NOMO-1 (cell line): ENCODE measurements around the gene GDPD5.

Experiments
- DNase-seq, 2 experiments: peaks; one replicate each; lab custom pipeline; 2025; ENCODE audit not compliant: unreplicated experiment in 2 of 2; lab: John Stamatoyannopoulos, UW

The GDPD5 gene

DNA sequence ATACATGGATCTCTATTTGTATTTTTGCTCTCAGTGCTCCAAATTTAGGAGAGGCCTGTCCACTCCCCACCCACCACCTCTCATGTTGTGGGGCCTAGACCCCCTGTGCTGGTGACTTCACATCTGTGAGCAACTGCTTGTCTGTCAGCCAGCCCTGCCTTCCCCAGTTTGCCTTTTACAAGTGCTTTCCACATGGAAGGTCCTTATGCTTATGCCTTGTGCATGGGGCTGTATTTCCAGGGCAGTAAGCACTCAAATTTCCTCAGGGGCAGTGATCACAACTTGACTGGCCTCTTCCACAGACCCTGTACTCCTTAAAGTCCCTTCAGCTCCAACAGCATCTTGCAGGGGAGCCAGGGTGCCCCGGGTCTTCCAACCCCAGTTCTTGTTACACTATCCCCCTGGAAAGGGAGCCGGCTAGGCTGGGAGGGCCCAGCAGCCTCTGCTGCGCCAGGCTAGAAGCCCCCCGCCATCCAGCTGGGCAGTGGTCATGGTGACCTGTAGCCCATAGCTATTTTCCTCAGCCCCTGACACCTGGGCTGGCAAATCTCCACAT, 29.9 kb downstream of the GDPD5 start:
- DNase-seq, result no peak

DNA sequence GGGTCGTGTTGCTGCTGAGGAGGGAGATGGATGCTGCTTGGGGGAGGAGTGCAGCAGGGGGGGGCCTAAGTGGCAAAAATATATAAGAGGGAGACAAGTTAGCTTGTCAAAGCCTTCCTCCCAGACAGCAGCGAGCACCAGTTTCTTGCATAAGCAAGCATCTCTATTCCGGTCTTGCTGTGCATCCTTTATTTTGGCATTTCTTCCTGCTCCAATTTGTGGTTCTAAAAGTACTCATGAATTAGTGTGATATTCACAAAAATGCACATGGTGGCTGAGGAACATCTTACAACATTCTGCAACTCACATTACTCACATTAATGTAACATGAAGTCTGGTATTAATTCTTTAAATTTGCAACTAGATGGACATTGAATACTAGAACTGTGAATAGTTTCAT, 32.1 kb downstream of the GDPD5 start:
- no peak for DNase-seq

DNA sequence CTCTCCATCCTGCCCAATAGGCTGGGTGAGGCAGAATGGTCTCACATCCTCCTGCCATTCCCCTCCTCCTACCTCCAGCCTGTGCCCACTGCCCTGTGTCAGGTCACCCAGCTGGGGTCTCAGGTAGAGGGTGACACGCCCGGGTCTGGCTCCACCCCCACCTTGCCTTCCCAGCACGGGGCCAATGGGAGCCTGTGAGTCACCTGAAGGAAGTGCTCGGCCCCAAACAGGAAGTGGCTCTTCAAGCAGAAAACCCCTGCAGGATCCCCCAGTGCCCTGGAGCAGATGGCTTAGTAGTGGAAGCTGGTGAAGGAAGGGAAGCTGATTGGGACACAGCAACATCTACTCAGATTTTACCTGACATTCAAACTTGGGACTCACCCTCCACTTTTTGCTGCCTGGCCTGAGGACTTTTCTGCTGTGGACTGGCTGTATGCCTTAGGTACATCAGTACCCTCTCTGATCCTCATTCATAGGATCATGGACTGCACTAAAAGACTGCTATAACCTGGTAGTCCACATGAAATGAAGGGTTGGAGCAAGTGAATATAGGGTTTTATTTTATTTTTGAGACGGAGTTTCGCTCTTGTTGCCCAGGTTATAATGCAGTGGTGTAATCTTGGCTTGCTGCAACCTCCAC, 33.4 kb downstream of the GDPD5 start:
- DNase-seq, result peak; percentile 44 to 46

DNA sequence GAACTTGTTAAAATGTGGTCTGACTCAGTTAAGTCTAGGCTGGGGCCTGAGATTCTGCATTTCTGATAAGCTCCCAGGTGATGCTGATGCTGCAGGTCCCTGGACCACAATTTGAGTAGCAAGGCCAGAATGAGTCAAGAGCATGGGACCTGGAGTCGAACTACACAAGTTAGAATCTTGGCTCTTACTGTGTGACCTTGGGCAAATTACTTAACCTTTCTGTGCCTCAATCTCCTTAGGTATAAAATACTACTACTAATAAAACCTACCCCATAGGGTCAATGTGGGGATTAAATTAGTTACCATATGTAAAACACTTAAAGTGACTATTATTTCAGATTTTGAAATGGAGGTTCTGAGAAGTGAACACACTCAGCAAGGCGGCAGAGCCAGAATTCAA, 34.3 kb downstream of the GDPD5 start:
- DNase-seq, result no peak

DNA sequence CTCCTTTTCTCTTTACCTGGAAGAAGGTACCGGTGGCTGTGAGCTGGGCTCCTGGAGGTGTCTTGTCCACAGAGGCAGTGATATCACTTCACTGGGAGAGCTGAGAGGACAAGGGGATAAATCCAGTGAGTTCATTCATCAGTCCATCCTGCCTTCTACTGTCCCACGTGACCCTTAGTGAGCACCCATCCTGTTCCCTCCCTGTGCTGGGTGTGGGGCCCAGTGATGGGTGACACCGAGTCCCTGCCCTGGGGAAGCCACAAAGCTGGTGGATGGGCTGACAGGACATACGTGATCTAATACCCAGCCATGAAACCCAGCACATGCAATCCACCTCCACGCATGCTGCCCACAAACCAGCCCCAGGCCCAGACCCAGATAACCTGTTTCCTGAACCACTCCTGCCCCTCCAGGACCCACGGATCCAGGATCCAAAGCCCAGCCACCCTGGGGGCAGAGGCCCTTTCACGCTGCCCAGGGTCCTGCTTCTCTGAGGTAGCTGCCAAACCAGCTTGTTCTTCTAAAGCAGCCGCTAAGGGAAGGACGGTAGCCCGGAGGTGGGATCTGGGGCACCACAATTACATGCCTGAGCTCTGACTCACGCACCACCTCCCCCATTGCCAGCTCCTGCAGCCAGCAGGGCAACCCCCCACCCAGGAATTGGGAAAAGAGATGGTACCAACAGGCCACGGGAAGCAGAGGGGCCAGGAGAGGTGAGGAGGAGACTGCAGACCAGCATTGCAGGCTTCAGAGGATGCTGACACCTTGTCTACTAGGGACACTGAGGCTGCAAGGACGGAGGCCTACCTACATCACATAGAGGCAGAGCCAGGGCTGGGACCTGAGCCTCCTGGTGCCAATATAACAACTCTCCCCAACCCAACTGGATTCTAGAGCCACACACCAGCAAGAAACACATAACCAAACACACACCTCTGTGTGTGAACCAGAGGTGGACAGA, 35.2 kb downstream of the GDPD5 start:
- DNase-seq, result no peak

DNA sequence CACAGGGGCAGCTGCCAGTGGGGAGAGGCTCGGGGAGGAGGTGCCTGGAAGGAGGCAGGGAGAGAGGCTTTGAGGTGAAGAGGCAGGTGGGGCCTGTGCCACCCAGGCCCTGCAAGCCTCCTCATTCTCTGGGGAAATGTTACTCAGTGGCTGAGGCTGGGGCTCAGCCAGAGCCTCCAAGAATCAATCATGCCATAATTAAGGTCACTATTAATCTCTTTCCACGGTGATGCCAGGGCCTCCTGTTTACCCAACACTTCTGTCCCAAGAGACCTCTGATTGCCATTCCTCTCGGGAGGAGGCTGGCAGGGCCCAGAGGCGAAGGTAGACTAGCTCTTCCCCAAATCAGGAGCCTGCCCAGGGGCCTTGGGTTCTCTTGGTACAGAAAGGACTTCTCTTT, 38.4 kb downstream of the GDPD5 start:
- DNase-seq, result no peak

DNA sequence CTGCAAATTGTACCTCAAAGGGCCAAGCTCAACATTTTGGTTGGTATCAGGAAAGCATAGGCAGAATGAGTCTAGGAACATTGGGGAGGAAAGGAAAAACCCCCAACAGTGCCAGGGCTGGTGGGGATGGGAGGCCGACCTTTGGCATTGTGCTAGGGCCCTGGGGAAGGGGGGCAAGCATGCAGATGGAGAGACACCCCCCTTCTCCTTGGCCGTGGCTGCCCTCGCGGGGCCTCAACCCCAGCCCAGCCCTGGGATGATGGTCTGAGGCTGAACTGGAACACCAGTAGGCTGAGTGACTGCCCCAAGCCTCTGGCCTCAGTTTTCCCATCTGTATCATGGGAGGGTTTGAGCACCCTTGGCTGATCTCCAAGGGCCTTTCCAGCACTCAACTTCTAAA, 40.0 kb downstream of the GDPD5 start:
- DNase-seq, result no peak

DNA sequence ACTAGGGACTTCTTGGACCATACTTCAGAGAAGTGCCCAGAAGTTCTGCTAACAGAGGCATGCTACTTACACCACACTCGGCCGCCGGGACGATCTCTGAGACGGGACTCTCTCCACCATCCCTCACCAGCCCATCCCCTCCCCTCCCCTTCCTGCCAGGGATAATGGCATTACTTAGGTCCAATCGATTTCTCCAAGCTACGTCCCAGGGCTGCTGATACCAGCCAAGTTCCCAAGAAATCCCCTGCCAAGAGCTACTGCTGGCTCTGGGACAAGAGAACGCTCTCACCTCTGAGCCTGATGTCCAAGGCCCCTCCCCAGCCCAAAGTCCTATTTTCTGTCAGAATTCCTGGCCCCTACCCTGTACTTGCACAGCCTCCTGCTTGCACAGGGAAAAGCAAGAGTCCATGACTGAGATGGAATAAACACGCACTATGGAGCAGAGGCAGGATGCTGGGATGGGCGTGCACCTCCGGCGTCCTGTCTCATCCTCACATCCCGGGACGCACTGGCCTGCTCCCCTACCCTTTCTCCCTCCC, 42.7 kb downstream of the GDPD5 start:
- DNase-seq, result no peak

DNA sequence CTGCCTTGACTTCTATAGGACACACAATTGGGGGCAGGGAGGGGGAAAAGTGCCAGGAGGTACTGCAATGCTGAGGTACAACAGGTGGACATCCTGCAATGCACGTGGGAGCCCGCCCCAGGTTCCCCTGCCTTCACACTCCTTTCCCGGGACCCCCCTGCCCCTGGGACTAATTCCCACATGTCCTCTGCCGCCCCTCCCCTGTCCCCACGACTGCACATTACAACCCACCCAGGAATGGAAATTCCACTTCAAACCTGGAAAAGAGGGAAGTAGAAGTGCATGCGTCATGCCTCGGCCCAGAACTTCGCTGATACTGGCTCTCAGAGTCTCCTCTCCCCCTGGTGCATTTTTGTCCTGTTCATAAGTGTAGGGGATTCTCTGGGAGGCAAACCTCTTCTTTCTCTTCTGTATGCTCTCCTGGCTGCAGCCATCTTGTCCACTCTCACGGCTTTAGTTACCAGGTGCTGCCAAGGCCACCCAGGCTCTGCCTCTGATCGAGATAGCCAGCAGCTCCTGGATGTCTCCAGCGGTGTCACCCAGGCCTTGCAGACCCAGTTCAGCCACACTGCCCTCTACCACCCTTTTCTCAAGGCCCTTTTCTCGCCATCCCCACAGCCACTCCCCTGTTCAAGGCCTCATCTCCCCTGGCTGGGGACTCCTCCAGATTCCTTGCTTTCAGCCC, 43.7 kb downstream of the GDPD5 start:
- no peak for DNase-seq

DNA sequence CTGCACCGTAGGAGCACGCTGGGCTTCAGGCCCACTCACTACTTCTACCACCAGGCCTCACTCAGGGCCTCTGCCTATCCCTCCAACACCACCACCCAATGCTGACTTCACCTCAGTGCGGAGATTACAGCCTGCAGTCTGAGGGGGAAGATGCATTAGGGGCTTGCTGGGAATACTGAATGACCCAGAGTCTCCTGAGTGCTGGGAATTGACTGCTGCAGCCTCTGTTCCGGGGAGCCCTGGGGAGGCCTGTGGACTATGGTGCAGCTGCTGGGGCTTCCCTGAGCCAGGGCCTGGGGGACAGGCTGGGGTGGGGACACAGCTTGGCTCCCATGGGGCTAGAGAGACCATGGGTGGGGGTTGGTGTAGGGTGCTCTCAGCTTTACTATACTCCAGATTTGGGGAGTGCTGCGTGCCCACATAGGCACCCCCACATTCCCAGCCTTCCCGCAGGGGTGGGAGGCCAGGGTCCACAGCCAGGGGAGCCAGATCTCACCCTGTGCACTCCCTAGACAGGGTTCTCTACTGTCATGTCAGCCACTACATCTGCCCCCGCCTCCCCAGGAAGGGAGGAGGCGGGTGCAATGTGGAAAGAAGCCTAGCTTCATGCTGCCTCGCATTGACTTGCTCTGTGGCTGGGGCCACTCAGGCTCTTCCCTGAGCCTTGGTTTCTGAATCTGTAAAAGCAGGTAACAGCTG, 44.4 kb downstream of the GDPD5 start:
- no peak for DNase-seq

DNA sequence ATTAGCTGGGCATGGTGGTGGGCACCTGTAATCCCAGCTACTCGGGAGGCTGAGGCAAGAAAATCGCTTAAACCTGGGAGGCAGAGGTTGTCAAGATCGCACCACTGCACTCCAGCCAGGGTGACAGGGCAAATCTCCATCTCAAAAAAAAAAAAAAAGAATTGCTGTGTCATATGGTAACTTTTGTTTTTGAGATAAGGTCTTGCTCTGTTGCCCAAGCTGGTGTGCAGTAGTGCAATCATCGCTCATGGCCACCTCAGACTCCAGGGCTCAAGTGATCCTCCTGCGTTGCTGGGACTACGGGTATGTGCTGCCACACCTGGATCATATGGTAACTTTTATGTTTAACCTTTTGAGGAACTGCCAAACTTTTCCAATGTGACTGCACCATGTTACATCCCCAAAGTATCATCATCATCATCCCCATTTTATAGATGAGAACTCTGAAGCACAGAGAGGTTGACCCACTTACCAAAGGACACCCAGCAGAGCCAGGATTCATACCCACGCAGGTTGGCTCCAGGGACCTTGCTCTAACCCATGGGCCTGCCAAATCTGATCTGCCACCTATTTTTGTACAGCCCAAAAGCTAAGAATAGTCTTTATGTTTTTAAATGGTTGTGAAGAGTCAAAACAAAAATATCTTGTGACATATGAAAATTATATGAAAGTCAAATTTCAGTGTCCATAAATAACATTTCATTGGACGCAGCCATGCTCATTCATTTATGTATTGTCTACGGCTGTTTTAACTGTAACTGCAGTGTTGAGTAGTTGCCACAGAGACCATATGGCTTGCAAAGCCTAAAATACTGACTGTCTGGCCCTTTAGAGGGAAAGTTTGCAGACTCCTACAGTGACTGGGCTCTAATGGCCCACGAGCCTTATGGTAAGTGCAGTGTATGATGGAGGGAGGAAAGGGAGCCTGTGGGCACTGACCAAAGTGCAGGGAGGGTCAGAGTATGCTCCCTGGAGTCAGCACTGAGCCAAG, 45.3 kb downstream of the GDPD5 start:
- no peak for DNase-seq

DNA sequence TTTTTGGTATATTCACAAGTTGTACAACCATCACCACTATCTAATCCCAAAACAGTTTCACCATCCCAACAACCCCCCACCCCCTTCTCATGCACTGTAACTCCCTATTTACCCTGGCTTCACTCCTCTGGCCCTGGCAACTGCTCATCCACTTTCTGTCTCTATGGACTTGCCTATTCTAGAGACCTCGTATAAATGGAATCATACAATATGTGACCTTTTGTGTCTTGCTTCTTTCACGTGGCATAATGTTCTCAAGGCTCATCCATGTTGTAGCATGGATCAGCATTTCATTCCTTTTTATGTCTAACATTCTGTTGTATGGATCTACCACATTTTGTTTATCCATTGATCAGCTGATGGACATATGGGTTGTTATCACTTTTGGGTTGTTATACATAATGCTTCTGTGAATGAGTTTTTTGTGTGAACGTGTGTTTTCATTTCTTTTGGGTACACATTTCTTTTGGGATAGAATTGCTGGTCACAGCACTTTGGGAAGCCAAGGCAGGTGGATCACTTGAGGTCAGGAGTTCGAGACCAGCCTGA, 46.1 kb downstream of the GDPD5 start:
- no peak for DNase-seq

DNA sequence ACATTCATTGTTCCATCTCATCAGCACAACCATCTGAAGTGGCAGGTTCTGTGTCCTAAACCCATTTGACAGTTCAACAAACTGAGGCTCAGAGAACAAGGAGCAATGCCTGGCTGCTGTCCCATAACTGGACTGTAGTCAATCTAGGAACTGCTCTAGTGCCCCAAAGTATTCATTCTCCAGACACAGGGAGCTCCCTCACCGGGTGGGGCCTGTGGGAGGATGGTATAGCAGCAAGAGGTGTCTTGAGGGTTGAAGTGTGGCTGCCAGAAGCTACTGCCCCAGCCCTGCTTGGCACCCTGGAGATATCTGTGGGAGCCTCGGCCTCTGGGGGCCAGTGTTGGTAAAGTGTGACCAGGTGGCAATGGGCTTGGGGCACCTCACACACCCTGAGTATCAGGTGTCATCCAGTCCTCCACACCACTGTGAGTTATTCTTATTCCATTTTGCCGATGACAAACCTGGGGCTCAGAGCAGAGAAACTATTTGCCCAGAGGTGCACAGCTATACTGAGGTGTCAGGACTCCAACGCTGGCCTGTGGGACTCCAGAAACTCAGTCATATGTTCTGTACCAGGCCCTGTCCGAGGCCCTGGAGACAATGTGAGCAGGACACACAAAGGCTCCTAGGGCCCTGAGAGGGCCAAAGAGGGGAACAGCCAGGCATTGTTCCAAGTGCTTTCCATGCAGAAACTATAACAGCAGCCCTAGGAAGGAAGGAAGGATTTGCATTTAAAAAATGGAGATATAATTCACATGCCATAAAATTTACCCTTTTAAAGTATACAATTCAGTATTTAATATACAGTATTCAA, 46.8 kb downstream of the GDPD5 start:
- no peak for DNase-seq

DNA sequence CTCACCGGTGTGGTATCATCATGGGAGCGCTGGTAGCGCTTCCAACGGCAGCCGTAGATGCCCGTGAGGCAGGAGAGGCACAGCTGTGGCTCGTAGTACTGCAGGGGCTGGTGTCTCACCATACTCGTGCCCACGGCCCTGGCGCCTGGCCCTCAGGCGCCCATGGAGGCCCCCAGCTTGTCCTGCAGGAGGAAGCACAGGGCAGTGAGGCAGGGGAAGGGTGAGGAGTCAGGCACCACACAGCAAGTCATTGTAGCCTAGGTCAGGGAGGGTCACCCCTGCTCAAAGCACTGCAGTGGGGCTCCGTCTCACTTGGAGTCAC, 48.2 kb downstream of the GDPD5 start:
- DNase-seq, result no peak

DNA sequence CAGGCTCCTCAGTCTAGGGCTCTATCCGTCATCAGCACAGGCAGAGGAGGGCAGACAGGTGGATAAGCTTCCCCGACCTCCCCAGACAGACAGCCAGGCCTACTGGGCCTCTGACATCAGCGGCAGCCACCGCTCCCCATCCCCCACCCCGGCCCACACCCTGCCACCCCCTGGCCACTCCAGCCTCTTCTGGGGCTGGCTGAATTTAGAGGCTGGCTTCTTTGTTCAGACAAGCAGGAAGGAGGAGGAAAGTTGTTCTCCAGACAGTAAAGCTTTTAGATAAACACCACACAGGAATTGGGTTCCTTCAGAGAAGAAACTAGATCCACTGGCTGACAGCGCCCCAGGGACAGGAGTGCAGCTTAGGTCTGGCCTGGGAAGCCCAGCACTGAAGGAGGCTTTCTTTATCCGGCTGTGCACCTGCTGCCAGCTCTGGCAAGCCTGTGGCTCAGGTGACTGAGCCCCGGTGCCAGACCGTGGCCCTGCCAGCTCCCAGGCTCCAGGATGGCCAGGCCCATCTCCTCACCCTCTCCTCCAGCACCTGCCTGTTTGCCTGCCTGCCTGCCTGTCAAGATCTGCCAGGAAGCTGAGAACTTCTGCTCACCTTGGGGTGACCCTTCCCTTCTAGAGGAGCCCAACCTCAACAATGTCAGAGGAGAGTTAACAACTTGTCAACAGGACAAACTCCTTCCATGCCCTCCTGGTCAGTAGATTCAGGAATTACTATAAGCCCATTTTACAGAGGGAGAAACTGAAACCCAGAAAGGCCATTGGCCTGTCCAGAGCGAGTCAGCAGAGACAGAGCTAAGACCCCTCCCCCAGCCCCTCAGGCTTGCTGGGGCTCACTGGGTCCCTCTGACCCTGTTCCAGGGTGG, 48.8 kb downstream of the GDPD5 start:
- no peak for DNase-seq

DNA sequence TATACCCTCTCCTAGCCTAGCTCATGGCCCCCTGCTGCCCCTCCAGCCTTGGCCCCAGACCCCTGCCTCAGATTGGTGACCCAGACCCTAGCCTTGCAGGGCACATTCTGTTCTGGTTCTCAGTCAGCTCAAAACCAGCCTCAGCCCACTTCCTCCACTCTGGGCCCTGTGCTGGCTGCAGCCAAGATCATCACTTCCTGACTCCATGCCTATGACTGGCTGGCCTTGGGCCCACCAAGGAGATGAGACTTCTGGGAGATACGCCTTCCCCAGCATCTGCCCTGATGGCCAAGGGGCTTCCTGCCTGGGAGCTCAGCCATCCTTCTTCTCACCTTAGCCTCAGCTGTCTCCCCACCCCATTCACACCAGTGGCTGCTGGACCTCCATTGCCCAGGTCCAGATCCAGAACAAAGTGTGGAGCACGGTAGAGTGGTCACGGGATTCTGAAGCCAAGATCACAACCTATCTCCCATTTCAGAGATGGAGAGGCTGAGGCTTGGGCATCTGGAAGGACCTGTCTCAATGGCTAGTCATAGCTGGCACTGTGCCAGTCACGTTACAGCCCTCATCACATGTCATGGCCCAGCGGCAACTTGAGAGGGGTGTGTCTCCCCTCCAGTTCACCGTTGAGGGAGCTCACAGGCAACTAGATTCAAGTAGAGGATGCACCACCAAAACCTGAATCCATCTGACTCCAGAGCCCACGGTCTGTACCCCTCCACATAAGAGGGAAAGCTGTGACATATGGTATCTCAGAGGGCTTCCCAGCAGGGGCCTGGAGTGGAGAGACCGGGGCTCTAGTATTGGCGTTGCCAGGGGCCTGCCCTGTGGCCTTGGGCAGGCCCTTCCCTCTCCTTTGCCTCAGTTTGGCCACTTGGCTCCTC, 49.7 kb downstream of the GDPD5 start:
- DNase-seq, result no peak
